Lower leg skin (tissue), 3 donors: ENCODE results near the gene MTCH1.

Experiments used
- CTCF ChIP-seq, 3 donors: fragments of 450-650 bp; IDR thresholded peaks; one replicate each; pipeline ENCODE4 v1.5.1; 2016; ENCODE audit warnings: antibody characterized with exemption in 3 of 3, mild to moderate bottlenecking in 3 of 3, moderate library complexity in 2 of 3
- POLR2A ChIP-seq, 2 donors: fragments of 450-650 bp; IDR thresholded peaks; one replicate each; pipeline ENCODE4 v1.6.1; 2016 to 2017; ENCODE audit warnings: antibody characterized with exemption in 2 of 2, mild to moderate bottlenecking in 1 of 2, moderate library complexity in 1 of 2

GRCh38 chr6:36954262-36954931 lies 31.6 kb downstream of the MTCH1 start, which contains the start of gene PI16:
- TF ChIP-seq CTCF (IDR thresholded peaks at IDR 0.05) (no peak), POLR2A (IDR thresholded peaks at IDR 0.05) (no peak)
